ENCODE results near the gene MVB12A. TPM values are rescaled to one million over a fixed set of nuclear protein-coding genes. Genes with fewer than 3 reads are reported as not detected.

MVB12A gene
- total RNA-seq, 2 experiments from 2014 or later: 34.1 to 40.3 TPM

Other genes starting within 250 kb of the MVB12A start
- 10 to 100 TPM; 30.1 to 31.8 TPM for gene USE1, start 204.7 kb upstream of the MVB12A start, total RNA-seq
- gene OCEL1, start 193.8 kb upstream of the MVB12A start, total RNA-seq: 10 to 100 TPM; 31.8 to 39.0 TPM
- gene NR2F6, start 174.1 kb upstream of the MVB12A start, total RNA-seq: 1 to 10 TPM; 2.3 to 3.0 TPM
- not detected for gene USHBP1, start 155.3 kb upstream of the MVB12A start, total RNA-seq
- 100 to 1,000 TPM; 104 to 112 TPM for gene BABAM1, start 152.6 kb upstream of the MVB12A start, total RNA-seq
- gene ANKLE1, start 138.1 kb upstream of the MVB12A start, total RNA-seq: 1 to 10 TPM; 5.7 to 5.8 TPM
- gene ABHD8, start 116.6 kb upstream of the MVB12A start, total RNA-seq: 10 to 100 TPM; 12.4 to 12.9 TPM
- gene MRPL34, start 114.2 kb upstream of the MVB12A start, total RNA-seq: 10 to 100 TPM; 88.0 to 92.8 TPM
- 10 to 100 TPM; 44.1 to 46.7 TPM for gene DDA1, start 110.5 kb upstream of the MVB12A start, total RNA-seq
- 10 to 100 TPM; 19.5 to 23.1 TPM for gene ANO8, start 85.2 kb upstream of the MVB12A start, total RNA-seq
- gene GTPBP3, start 82.5 kb upstream of the MVB12A start, total RNA-seq: 10 to 100 TPM; 41.8 to 46.7 TPM
- gene PLVAP, start 42.7 kb upstream of the MVB12A start, total RNA-seq: under 1 TPM in 1 of 2 experiments, not detected in 1; 0.68 TPM
- gene CCDC194, start 25.9 kb upstream of the MVB12A start, total RNA-seq: 1 to 10 TPM; 4.7 to 5.4 TPM
- 100 to 1,000 TPM; 197 to 201 TPM for gene BST2, start 14.4 kb upstream of the MVB12A start, total RNA-seq
- gene TMEM221, start 28.6 kb downstream of the MVB12A start, total RNA-seq: not detected
- not detected for gene NXNL1, start 40.9 kb downstream of the MVB12A start, total RNA-seq
- 1 to 10 TPM; 8.4 to 9.8 TPM for gene SLC27A1, start 50.5 kb downstream of the MVB12A start, total RNA-seq
- 10 to 100 TPM; 85.4 to 90.3 TPM for gene PGLS, start 91.6 kb downstream of the MVB12A start, total RNA-seq
- gene COLGALT1, start 135.6 kb downstream of the MVB12A start, total RNA-seq: 10 to 100 TPM; 63.3 to 68.4 TPM